GM12891 (cell line): ENCODE data around the gene RUNX2.

Experiments
- POLR2AphosphoS5 ChIP-seq: IDR thresholded peaks from 2 replicates; pipeline ENCODE4 v1.6.1; 2011; ENCODE audit warnings: low read depth, low read length, control low read depth
- SPI1 ChIP-seq: IDR thresholded peaks from 2 replicates; pipeline ENCODE4 v1.6.1; 2011; ENCODE audit warnings: low read depth, low read length, control low read depth
- TAF1 ChIP-seq: IDR thresholded peaks from 2 replicates; pipeline ENCODE4 v1.6.1; 2011; ENCODE audit warnings: low read depth, low read length, control low read depth

DNA sequence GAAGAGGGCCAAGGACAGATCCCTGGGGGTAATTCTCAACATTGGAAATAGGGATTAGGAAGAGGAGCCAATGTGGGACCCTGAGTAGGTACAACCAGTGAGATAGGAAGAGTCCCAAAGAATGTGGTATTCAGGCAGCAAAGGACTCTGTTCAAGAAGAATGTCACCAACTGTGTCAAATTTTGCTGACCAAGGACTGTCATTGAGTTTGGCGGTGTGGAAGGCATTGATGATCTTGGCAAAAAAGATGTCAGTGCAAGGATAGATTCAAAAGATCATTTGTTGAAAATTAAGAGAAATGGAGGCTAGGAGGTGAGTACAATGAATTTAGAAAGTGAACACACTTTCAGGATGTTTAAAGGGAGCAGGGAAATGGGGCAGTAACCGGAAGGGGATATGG lies 132.0 kb downstream of the RUNX2 start:
- TF ChIP-seq SPI1: no peak
- TF ChIP-seq POLR2AphosphoS5: no peak
- no peak for TF ChIP-seq TAF1
